Stimulated activated CD4-positive, alpha-beta T cell treated with anti-CD3 and anti-CD28 coated beads, Interleukin-15, amount 100 ng/mL, for 48 hours (primary cell): ENCODE data around the gene ANAPC7.
"Not testable (repeated sequence)": the region's sequence is repeated elsewhere in the genome, so short reads cannot be mapped to it uniquely, and the experiment has no call there.

Source experiments
- DNase-seq, 2 donors: peaks; one replicate each; pipeline ENCODE4 v3.0.0-alpha.2; 2020; ENCODE audit warnings: low read depth in 2 of 2

Gene ANAPC7

GRCh38 chr12:110373962-110374611 is 29.4 kb downstream of the ANAPC7 start:
- no peak for DNase-seq

- DNase-seq = no peak
Observed at GRCh38 chr12:110373425-110373824, 30.1 kb downstream of the ANAPC7 start.

- no peak for DNase-seq
Observed at GRCh38 chr12:110373025-110373424, 30.5 kb downstream of the ANAPC7 start.

DNA sequence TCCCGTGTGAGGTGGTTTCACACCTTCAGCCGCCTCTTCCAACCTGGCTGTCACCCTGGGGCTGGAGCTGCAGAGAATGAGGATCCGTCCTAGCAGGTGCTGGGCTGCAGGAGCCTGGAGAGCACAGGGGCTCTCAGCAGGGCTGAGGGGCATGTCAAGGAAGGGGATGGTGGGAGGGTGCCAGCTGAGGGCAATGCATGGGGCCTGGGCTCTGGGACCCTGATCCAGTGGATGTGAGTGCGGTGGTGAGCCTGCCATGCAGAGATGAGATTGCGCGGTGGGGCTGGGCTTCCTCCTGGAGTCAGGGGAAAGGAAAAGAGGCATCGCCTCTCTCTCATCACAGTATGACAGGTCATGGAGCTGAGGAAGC is 31.5 kb downstream of the ANAPC7 start:
- DNase-seq = no peak

GRCh38 chr12:110371408-110372055 is 32.0 kb downstream of the ANAPC7 start:
- no peak for DNase-seq

- DNase-seq = no peak
Observed at GRCh38 chr12:110370732-110371231, 32.7 kb downstream of the ANAPC7 start.

- DNase-seq = no peak
Observed at GRCh38 chr12:110369992-110370391, 33.5 kb downstream of the ANAPC7 start.

- no peak for DNase-seq
Observed at GRCh38 chr12:110367181-110367864, 36.2 kb downstream of the ANAPC7 start.

- DNase-seq = no peak
Observed at GRCh38 chr12:110366321-110367142, 37.0 kb downstream of the ANAPC7 start.

GRCh38 chr12:110365489-110366320 is 37.8 kb downstream of the ANAPC7 start:
- DNase-seq = no peak

GRCh38 chr12:110361216-110361615 is 42.3 kb downstream of the ANAPC7 start:
- no peak for DNase-seq

DNA sequence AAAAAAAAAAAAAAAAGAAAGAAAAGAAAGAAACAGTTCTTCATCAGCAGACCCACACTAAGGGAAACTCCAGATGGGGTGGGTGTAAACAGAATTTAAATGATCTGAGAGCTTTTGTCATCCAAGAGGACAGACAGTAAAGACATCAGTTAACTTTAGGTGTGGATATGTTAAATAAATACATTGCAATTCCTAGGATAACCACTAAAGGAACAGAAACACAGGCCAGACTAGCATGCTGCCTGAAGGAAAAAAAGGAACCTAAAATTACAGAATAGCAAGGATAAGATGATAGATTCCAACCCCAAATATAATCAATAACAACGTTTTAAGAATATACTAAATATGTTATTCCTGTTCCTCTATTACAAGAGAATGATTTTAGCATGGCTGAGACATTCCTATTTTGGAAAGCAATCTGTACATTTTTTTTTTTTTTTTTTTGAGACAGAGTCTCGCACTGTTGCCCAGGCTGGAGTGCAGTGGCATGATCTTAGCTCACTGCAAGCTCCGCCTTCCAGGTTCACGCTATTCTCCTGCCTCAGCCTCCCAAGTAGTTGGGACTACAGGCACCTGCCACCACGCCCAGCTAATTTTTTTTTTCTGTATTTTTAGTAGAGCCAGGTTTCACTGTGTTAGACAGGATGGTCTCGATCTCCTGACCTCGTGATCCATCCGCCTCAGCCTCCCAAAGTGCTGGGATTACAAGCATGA is 45.0 kb downstream of the ANAPC7 start:
- not testable (repeated sequence) for DNase-seq

DNA sequence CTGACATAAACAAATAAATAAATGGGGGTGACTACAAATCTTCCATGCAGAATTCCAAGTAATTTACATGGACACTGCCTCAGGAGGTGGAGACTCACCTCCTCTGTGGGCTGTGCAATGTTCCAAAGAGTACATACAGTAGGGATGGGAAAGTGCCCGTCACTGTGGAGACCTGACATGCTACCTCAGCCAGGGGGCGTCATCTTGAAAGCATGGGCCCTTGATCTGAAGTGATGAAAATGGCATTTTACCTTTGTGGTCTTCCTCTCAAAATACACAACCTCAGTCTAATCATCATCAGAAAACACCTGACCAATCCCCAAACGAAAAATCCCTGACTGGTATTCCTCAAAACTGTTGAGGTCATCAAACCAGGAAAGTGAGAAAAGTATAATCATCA is 48.4 kb downstream of the ANAPC7 start:
- DNase-seq = no peak

DNA sequence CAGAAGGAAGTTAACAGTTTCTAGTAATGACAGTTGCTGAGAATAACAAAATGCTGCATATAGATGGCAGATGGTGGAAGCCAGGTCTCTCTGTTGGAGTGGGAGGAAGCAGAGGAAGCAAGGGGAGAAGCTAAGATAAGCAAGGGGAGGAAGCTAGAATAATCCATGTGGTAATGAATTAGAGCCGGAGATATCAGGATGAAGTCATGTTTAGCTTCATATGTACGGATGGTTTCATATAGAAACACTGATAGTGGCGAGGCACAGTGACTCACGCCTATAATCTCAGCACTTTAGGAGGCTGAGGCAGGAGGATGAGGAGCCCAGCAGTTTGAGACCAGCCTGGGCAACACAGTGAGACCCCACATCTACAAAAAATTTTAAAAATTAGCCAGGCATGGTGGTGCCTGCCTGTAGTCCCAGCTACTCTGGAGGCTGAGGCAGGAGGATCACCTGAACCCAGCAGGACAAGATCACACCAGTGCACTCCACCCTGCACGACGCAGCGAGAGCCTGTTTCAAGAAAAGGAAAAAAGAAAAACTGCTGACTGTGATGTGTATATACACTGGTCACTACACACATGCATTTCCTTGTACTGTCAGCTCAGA is 49.2 kb downstream of the ANAPC7 start:
- DNase-seq = no peak

DNA sequence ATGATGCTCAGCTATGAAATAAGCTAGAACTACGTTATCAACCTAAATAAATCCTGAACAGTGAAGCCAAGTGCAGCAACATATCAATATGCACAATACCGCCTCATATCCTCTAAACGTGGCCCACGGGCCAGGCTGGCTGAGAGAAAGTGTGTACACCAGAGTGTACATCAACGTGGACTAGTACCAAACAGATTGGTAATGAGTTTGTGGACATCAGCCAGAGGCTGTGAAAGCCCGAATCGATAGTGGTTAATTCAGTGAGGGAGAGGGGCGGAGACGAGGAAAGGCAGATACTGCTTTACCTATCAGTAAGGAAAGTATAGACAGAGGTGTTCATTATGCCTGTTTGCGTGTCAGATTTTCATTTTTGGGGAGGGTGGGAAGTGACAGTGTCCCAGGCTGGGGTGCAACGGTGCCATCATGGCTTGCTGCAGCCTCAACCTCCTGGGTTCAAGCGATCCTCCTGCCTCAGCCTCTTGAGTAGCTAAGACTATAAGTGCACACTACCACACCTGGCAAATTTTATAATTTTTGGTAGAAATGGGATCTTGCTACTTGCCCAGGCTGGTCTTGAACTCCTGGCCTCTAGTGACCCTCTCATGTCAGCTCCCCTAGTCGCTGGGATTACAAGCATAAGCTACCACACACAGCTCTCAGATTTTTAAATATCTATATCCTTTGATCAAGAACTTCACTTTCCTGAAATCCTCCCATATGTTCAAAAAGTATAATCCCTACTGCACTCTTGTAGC is 50.1 kb downstream of the ANAPC7 start:
- no peak for DNase-seq

- DNase-seq = no peak
Observed at GRCh38 chr12:110352401-110352800, 51.1 kb downstream of the ANAPC7 start.

- no peak for DNase-seq
Observed at GRCh38 chr12:110351119-110351518, 52.4 kb downstream of the ANAPC7 start.

GRCh38 chr12:110349514-110350151 is 53.9 kb downstream of the ANAPC7 start:
- DNase-seq = peak; percentile 19 to 32

DNA sequence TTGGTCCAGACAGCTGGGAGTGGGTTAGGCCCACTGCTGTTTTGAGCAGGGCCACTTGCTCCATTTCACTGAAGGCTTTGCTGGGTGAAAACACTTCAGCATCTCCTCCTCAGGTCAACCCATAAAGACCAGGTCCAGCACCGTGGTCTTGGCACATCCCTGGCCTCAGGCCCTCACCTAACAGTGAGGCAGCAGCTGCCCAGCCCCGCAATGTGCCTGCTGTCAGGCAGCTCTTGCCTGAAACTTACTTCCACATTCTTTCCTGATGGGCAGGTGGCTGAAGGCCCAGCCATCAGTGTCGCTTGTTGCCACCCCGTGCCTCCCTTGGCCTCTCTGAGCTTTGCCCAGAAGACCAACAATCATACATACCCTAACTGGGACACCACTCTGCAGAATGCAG is 54.4 kb downstream of the ANAPC7 start:
- DNase-seq = no peak
